Esophagus muscularis mucosa (tissue), 4 donors: ENCODE data around the gene RAB25. TPM values are rescaled to one million over a fixed set of nuclear protein-coding genes. Genes with fewer than 3 reads are reported as not detected.

Experiments used
- DNase-seq: peaks from one replicate; pipeline ENCODE4 v3.0.0-alpha.2; 2017; ENCODE audit errors: extremely low spot score
- H3K27ac ChIP-seq, 4 donors: fragments of 200-600 bp; sonication (generic); replicated peaks in 1 of 4; 1 replicate in 3 of 4; 2 replicates in 1 of 4; pipeline ENCODE4 v1.5.1; 2016 to 2019; ENCODE audit warnings: mild to moderate bottlenecking in 1 of 4
- H3K27me3 ChIP-seq, 4 donors: fragments of 200-600 bp; sonication (generic); one replicate each; pipeline versions ENCODE4 v1.5.1 to v1.6.0; 2016 to 2019
- H3K36me3 ChIP-seq, 4 donors: fragments of 200-600 bp; sonication (generic); one replicate each; pipeline ENCODE4 v1.5.1; 2016 to 2019
- H3K4me1 ChIP-seq, 4 donors: fragments of 200-600 bp; sonication (generic); one replicate each; pipeline ENCODE4 v1.5.1; 2016 to 2019
- H3K4me3 ChIP-seq, 4 donors: fragments of 200-600 bp; sonication (generic); 1 replicate in 2 of 4; 2 replicates in 2 of 4; pipeline ENCODE4 v1.5.1; 2016 to 2019; ENCODE audit warnings: mild to moderate bottlenecking in 4 of 4, moderate library complexity in 1 of 4
- H3K9me3 ChIP-seq, 4 donors: fragments of 200-600 bp; sonication (generic); 1 replicate in 3 of 4; 2 replicates in 1 of 4; pipeline ENCODE4 v1.5.1; 2016 to 2019
- EP300 ChIP-seq: sonication (generic); formaldehyde crosslinking; IDR thresholded peaks from one replicate; pipeline ENCODE4 v1.6.1; 2017; ENCODE audit warnings: antibody characterized with exemption
- POLR2A ChIP-seq: fragments of 450-650 bp; IDR thresholded peaks from one replicate; pipeline ENCODE4 v1.6.1; 2017; ENCODE audit warnings: antibody characterized with exemption, moderate library complexity, mild to moderate bottlenecking, low read depth
- POLR2AphosphoS5 ChIP-seq, 2 donors: sonication (generic); formaldehyde crosslinking; IDR thresholded peaks; one replicate each; pipeline ENCODE4 v1.6.1; 2017; ENCODE audit warnings: antibody characterized with exemption in 2 of 2
- WGBS: methylation state at CpG from one replicate; pipeline ENCODE4 v1.1.5; 2018; 5-methylcytosine and 5-hydroxymethylcytosine counted together
- intact Hi-C: fragments of 100-400 bp; cut with DNase I; formaldehyde crosslinking; loops from one replicate; pipeline ENCODE4 v1.15.1; 2023
- total RNA-seq, 4 donors: library from RNA; depleted of rRNA; stranded (reverse); fragments of >200 nt; gene quantifications; one replicate each; pipeline versions ENCODE4 v1.1.0 to v1.2.1, GENCODE V29; 2016
- TF ChIP-seq, protein P1 (sequence below), 3 experiments: fragments of 200-600 bp in 2 of 3; fragments of 450-650 bp in 1 of 3; sonication (generic) in 2 of 3; IDR thresholded peaks; one replicate each; pipeline ENCODE4 v1.5.1; 2017 to 2019; ENCODE audit warnings: antibody characterized with exemption in 3 of 3, mild to moderate bottlenecking in 2 of 3, moderate library complexity in 1 of 3

The RAB25 gene
- total RNA-seq, 4 donors from 2014 or later: not detected

DNA sequence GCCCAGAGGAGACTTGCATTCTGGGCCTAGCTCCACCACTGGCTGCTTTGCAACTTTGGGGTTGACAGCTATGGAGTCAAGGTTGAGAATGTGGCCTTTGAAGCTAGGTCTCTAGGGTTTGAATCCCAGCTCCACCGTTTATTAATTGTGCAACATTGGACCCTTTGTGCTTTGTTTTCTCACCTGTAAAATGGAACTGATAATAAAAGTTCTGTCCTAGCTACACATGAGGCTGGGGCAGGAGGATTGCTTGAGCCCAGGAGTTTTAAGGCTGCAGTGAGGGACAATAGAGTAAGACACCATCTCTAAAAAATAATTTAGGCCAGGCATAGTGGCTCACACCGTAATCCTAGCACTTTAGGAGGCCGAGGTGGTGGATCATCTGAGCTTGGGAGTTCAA, 38.3 kb downstream of the RAB25 start:
- H3K27me3 ChIP-seq: no peaks in the 10 kb centered on the region
- H3K4me3 ChIP-seq: no peak overlapping the region
- H3K4me1 ChIP-seq: peaks cover 59 to 69% (median 67%) of the 10 kb centered on the region in 4 donors
- TF ChIP-seq POLR2AphosphoS5 (IDR thresholded peaks at IDR 0.05) (no peak), EP300 (no peak), POLR2A (no peak)
- TF ChIP-seq, protein P1, sequence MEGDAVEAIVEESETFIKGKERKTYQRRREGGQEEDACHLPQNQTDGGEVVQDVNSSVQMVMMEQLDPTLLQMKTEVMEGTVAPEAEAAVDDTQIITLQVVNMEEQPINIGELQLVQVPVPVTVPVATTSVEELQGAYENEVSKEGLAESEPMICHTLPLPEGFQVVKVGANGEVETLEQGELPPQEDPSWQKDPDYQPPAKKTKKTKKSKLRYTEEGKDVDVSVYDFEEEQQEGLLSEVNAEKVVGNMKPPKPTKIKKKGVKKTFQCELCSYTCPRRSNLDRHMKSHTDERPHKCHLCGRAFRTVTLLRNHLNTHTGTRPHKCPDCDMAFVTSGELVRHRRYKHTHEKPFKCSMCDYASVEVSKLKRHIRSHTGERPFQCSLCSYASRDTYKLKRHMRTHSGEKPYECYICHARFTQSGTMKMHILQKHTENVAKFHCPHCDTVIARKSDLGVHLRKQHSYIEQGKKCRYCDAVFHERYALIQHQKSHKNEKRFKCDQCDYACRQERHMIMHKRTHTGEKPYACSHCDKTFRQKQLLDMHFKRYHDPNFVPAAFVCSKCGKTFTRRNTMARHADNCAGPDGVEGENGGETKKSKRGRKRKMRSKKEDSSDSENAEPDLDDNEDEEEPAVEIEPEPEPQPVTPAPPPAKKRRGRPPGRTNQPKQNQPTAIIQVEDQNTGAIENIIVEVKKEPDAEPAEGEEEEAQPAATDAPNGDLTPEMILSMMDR (IDR thresholded peaks at IDR 0.05): no peak
- H3K36me3 ChIP-seq: no peaks in the 10 kb centered on the region
- DNase-seq: no peak
- H3K27ac ChIP-seq: peak overlapping the region in 3 of 4 donors; percentile 2 to 14 (median 5)
- 83% methylated on average over 3 of the region's 3 CpGs for WGBS
- no peaks in the 10 kb centered on the region for H3K9me3 ChIP-seq
- intact Hi-C loops: loop anchor here (5.0 kb wide), 1 partner anchor 113 kb away; the partner anchor contains the start of gene PMF1

DNA sequence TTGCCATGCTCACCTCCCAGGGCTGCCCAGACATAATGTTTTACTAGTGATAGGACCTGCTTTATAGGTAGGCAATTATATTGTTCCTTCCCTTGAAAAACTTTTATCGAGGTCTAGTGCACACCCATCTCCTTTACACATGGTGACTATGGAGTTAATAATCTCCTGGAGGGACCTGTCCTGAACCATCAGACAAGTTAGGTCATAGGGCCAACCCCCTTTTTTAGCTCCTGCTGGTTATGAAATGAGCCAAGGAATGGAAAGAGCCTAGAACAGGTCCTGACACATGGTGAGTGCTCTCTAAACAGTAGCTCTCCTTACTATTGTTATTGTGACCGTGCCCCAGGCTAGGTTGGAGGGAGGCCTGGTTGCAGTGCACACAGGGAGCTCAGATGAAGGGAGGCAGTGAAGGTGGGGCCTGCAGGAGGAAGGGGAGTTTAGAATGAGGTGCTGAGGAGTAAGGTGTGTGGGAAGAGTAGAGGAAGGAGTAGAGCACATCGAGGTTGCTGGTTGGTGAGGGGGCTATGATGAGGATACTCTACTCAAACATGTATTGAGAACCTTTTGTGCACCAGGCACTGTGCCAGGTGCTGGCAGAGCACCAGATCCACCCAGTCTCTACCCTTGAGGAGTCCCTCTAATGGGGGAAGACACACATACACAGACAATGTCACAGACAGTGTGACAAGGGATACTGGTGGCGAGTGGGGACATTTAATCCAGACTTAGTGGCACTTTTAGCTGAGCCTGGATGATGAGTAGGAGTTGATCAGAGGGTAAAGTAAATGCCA, 39.4 kb downstream of the RAB25 start:
- intact Hi-C loops: no loop called here
- Histone ChIP-seq H3K27ac (peak overlapping the region in 3 of 4 donors; percentile 13 to 92 (median 90)), H3K27me3 (no peaks in the 10 kb centered on the region), H3K9me3 (no peaks in the 10 kb centered on the region), H3K4me3 (no peak overlapping the region), H3K4me1 (peaks cover 71 to 80% (median 77%) of the 10 kb centered on the region in 4 donors), H3K36me3 (no peaks in the 10 kb centered on the region)
- WGBS: 56% methylated on average over 4 of the region's 4 CpGs
- TF ChIP-seq EP300 (no peak), POLR2AphosphoS5 (IDR thresholded peaks at IDR 0.05) (no peak), POLR2A (no peak)
- TF ChIP-seq, protein P1 (IDR thresholded peaks at IDR 0.05): no peak
- no peak for DNase-seq

DNA sequence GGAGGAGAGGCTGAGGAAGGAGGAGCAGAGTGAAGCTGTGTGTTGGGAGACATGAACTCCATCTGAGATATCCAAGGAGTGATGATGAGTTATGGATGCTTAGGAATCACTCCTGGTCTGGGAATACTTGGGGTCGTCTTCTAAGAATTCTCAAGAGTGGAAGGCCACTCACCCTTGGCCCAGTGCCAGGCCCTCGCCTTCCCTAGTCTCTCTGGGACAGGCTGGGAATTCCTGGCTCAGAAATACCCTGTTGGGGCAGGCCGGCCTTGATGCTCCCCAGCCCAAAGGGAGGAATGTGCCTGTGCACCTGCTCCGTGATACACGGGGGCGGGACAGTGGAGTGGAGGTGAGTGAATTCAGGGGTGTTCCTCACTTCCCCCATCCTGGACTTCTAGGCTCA, 40.9 kb downstream of the RAB25 start:
- H3K9me3 ChIP-seq: no peaks in the 10 kb centered on the region
- 53% methylated on average over 6 of the region's 6 CpGs for WGBS
- intact Hi-C loops: no loop called here
- H3K36me3 ChIP-seq: no peaks in the 10 kb centered on the region
- no peaks in the 10 kb centered on the region for H3K27me3 ChIP-seq
- no peak for DNase-seq
- H3K4me3 ChIP-seq: no peak overlapping the region
- peaks cover 72 to 80% (median 78%) of the 10 kb centered on the region in 4 donors for H3K4me1 ChIP-seq
- H3K27ac ChIP-seq: peak overlapping the region; percentile 89 to 92 (median 91)
- no peak for TF ChIP-seq POLR2A
- no peak for TF ChIP-seq EP300
- TF ChIP-seq, protein P1 (IDR thresholded peaks at IDR 0.05): no peak
- no peak for TF ChIP-seq POLR2AphosphoS5 (IDR thresholded peaks at IDR 0.05)

DNA sequence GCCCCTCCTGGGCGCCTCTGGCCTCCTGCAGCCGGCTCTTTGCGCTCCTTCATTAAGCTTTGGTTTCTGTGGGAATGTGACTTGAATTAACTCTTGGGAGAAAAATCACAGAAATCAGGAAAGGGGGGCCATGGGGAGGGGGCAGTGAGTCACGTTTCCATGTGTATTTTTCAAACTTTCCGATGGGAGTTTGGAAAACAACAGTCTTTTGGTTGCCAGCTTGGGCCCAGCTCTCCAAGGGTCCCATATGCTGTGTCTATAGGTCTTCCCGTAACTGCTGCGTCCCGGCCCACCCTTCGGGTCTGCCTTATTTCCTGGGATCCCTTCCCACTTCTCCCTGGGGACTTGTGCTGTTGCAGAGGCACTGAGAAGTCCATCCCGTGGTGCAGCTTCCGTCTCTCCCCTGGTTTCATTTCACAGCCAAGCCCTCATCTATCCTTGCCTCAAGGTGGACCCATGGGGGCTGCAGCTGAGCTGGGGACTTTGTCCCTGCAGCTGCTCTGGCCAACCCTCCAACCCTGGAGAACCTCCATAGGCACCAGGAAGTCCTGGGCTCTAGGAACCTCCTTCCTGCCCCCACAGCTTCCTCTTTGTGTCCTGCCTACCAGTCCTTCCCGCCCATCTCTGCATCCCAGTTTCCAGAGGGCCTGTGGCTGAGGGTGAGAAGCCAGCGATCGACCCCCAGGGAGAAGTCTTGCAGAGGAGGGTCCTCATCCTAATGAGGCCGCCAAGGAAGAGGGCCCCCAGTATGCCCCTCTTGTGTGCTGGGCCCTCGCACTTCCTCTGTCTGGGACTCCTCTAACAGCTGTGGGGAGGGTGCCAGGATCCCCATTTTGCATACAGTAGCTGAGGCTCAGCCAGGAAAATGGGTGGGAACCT, 41.9 kb downstream of the RAB25 start:
- peaks cover 68 to 78% (median 75%) of the 10 kb centered on the region in 4 donors for H3K4me1 ChIP-seq
- 38% methylated on average over 15 of the region's 16 CpGs for WGBS

More for the DNA sequence above, 41.9 kb downstream of the RAB25 start:
- Histone ChIP-seq H3K27me3 (no peaks in the 10 kb centered on the region), H3K36me3 (no peaks in the 10 kb centered on the region), H3K9me3 (no peaks in the 10 kb centered on the region), H3K27ac (peak overlapping the region; percentile 89 to 92 (median 91)), H3K4me3 (peak overlapping the region in 2 of 4 donors; percentile 36 to 53)
- TF ChIP-seq, protein P1 (IDR thresholded peaks at IDR 0.05): no peak
- TF ChIP-seq EP300 (no peak), POLR2AphosphoS5 (IDR thresholded peaks at IDR 0.05) (no peak), POLR2A (no peak)
- no peak for DNase-seq
- intact Hi-C loops: no loop called here
